Lower lobe of right lung (tissue), 2 donors: Measurements from ENCODE around the gene MYH16. TPM values are rescaled to one million over a fixed set of nuclear protein-coding genes. Genes with fewer than 3 reads are reported as not detected.
"Not testable (repeated sequence)": the region's sequence is repeated elsewhere in the genome, so short reads cannot be mapped to it uniquely, and the experiment has no call there.

Source experiments
- ATAC-seq, 2 donors: fragments of 200-7000 bp; cut with Tn5 transposase; one replicate each; pipeline ENCODE4 v1.9.1; 2020 to 2022; ENCODE audit warnings: mild to moderate bottlenecking in 2 of 2, moderate library complexity in 2 of 2
- DNase-seq: peaks from one replicate; pipeline ENCODE4 v3.0.0-alpha.2; 2020
- H3K27ac ChIP-seq: fragments of 200-600 bp; one replicate; pipeline ENCODE4 v1.8.0; 2022
- H3K27me3 ChIP-seq: fragments of 200-600 bp; one replicate; pipeline ENCODE4 v1.8.0; 2022; ENCODE audit warnings: low read depth
- H3K36me3 ChIP-seq: fragments of 200-600 bp; one replicate; pipeline ENCODE4 v1.8.0; 2022; ENCODE audit warnings: mild to moderate bottlenecking
- H3K4me1 ChIP-seq: fragments of 200-600 bp; one replicate; pipeline ENCODE4 v1.8.0; 2022
- H3K4me3 ChIP-seq: fragments of 200-600 bp; one replicate; pipeline ENCODE4 v1.8.0; 2022; ENCODE audit warnings: mild to moderate bottlenecking
- H3K9me3 ChIP-seq: fragments of 200-600 bp; one replicate; pipeline ENCODE4 v1.8.0; 2022
- intact Hi-C: fragments of 100-400 bp; cut with DNase I; formaldehyde crosslinking; loops from one replicate; pipeline ENCODE4 v1.11.0; 2022
- total RNA-seq: library from RNA; stranded (reverse); fragmentation: NEBNext Ultra II Directional; extraction: Animal tissue kit (Norgen Biotek cat#: 25700); gene quantifications from one replicate; pipeline ENCODE4 v1.2.1, GENCODE V29; 2021
- TF ChIP-seq, protein P1 (sequence below): fragments of 200-600 bp; IDR thresholded peaks from one replicate; pipeline ENCODE4 v1.8.0; 2022; ENCODE audit warnings: antibody characterized with exemption, mild to moderate bottlenecking
- donor health status: DM: no; HTN: yes; CAD: no; lungs with severe emphysema.

Gene MYH16
- total RNA-seq, 1 donor from 2014 or later, result not detected

DNA sequence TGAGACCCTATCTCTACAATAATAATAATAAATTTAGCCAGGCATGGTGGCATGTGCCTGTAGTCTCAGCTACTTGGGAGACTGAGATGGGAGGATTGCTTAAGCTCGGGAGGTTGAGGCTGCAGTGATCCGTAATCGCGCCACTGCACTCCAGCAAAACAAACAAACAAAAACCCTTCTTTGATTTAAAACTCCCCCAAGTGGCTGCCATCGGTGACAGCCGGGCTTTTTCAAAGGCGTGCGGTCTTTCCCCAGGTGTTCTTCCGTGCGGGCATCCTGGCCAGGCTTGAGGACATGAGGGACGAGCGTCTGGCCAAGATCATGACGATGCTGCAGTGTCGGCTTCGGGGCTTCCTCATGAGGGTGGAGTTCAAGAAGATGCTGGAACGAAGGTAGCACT, 1.9 kb upstream of the MYH16 start:
- no peaks in the 10 kb centered on the region for H3K36me3 ChIP-seq
- H3K4me3 ChIP-seq, result no peak overlapping the region
- TF ChIP-seq, protein P1, sequence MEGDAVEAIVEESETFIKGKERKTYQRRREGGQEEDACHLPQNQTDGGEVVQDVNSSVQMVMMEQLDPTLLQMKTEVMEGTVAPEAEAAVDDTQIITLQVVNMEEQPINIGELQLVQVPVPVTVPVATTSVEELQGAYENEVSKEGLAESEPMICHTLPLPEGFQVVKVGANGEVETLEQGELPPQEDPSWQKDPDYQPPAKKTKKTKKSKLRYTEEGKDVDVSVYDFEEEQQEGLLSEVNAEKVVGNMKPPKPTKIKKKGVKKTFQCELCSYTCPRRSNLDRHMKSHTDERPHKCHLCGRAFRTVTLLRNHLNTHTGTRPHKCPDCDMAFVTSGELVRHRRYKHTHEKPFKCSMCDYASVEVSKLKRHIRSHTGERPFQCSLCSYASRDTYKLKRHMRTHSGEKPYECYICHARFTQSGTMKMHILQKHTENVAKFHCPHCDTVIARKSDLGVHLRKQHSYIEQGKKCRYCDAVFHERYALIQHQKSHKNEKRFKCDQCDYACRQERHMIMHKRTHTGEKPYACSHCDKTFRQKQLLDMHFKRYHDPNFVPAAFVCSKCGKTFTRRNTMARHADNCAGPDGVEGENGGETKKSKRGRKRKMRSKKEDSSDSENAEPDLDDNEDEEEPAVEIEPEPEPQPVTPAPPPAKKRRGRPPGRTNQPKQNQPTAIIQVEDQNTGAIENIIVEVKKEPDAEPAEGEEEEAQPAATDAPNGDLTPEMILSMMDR, result no peak
- no peak for DNase-seq
- intact Hi-C loops, result no loop called here
- no peak for ATAC-seq
- peaks cover 4% of the 10 kb centered on the region for H3K27me3 ChIP-seq
- H3K27ac ChIP-seq, result no peak overlapping the region
- H3K4me1 ChIP-seq, result no peaks in the 10 kb centered on the region
- no peaks in the 10 kb centered on the region for H3K9me3 ChIP-seq

- ATAC-seq, H3K4me3 ChIP-seq, H3K36me3 ChIP-seq, H3K27me3 ChIP-seq, intact Hi-C loops, H3K27ac ChIP-seq, H3K4me1 ChIP-seq, DNase-seq, H3K9me3 ChIP-seq: not testable (repeated sequence)
Measured at GRCh38 chr7:99273561-99273960, 922 bp downstream of the MYH16 start.

DNA sequence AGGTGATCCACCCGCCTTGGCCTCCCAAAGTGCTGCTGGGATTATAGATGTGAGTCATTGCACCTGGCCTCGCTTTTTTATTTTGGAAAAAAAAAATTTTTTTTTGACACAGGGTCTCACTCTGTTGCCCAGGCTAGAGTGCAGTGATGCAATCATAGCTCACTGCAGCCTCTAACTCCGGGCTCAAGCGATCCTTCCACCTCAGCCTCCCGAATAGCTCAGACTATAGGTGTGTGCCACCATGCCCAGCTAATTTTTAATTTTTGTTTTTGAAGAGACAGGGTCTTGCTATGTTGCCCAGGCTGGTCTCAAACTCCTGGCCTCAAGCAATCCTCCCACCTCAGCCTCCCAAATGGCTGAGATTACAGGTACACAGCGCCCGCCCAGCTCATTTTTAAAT, 2.3 kb downstream of the MYH16 start:
- H3K9me3 ChIP-seq, H3K36me3 ChIP-seq, H3K27ac ChIP-seq, DNase-seq, H3K27me3 ChIP-seq, H3K4me3 ChIP-seq, H3K4me1 ChIP-seq, ATAC-seq, intact Hi-C loops: not testable (repeated sequence)

DNA sequence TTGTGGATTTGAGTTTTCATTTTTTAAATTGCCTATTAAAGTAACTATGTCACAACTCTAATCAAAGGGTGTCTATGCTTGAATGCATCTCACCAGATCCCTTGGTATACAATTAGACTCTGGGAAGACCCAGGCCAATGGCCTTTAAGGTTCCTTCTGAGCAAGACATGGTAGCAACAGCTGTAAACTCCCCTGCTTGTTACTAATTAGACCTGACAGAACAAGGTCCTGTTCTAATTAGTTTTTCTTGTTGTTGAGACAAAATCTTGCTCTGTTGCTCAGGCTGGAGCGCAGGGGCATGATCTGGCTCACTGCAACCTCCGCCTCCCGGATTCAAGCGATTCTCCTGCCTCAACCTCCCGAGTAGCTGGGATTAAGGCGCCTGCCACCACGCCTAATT, 2.9 kb downstream of the MYH16 start:
- Histone ChIP-seq H3K27ac (no peak overlapping the region), H3K4me1 (no peaks in the 10 kb centered on the region), H3K27me3 (peaks cover 4% of the 10 kb centered on the region), H3K9me3 (no peaks in the 10 kb centered on the region), H3K4me3 (no peak overlapping the region), H3K36me3 (no peaks in the 10 kb centered on the region)
- DNase-seq, result no peak
- TF ChIP-seq, protein P1, result no peak
- intact Hi-C loops, result no loop called here
- no peak for ATAC-seq

GRCh38 chr7:99278180-99278579, 5.5 kb downstream of the MYH16 start:
- Histone ChIP-seq H3K27me3 (no peaks in the 10 kb centered on the region), H3K27ac (no peak overlapping the region), H3K4me3 (no peak overlapping the region), H3K36me3 (no peaks in the 10 kb centered on the region), H3K9me3 (no peaks in the 10 kb centered on the region), H3K4me1 (no peaks in the 10 kb centered on the region)
- intact Hi-C loops, result no loop called here
- ATAC-seq, result no peak
- no peak for DNase-seq
- TF ChIP-seq, protein P1, result no peak

DNA sequence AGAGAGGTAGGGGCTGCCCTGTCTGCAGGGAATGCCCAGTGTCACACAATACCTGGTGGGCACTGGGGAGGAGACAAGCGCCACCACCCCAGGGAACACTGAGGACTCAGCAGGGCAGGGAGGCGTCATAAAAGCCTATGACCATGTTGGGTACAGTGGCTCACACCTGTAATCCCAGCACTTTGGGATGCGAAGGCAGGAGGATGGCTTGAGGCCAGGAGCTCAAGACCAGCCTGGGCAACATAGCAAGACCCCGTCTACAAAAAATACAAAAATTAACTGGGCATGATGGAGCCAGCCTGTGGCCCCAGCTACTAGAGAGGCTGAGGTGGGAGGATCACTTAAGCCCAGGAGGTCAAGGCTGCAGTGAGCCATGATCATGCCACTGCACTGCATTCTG, 11.5 kb downstream of the MYH16 start:
- intact Hi-C loops, DNase-seq, H3K4me1 ChIP-seq: not testable (repeated sequence)

GRCh38 chr7:99287779-99288534, 15.3 kb downstream of the MYH16 start:
- Histone ChIP-seq H3K36me3 (no peaks in the 10 kb centered on the region), H3K4me1 (no peaks in the 10 kb centered on the region), H3K9me3 (no peaks in the 10 kb centered on the region), H3K27ac (no peak overlapping the region), H3K27me3 (no peaks in the 10 kb centered on the region), H3K4me3 (no peak overlapping the region)
- TF ChIP-seq, protein P1, result no peak
- DNase-seq (no peak), ATAC-seq (no peak)
- intact Hi-C loops, result no loop called here

More for the DNA sequence above, 11.5 kb downstream of the MYH16 start:
- not testable (repeated sequence) for H3K27me3 ChIP-seq, H3K9me3 ChIP-seq, H3K27ac ChIP-seq, H3K36me3 ChIP-seq, H3K4me3 ChIP-seq, ATAC-seq
